Measurements from ENCODE around the gene GYG1.

The GYG1 gene

GRCh38 chr3:149019580-149019979 is 28.2 kb downstream of the GYG1 start:
- no peak for DNase-seq

DNA sequence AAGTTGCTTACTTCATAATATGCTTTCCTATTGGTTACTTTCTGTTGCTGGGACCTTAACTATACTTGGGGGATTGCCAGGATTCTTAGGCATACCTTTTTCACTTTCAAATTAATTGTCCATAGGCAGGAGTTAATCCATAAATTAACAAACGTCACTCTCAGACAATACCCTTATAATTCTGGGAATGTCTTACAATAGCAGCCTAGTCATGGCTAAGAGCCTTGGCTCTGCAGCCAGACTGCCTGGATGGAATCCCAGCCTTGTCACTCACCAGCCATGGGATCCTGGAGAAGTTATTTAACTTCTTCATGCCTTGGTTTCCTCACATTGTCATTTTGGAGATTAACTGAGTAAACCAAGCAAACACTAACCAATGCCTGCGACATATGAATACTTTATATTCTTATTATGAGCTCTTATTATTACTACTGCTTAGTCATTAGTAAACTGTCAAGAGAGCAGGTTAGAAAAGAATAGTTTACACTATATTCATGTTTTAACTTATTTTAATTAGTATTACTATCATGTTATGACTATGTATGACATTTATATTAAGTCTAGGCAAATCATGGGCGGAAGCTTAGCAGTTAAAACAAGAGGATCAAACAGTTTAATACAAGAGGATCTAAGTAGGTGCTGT is 29.0 kb downstream of the GYG1 start:
- DNase-seq: no peak

GRCh38 chr3:149020839-149021252 is 29.5 kb downstream of the GYG1 start:
- DNase-seq: no peak

GRCh38 chr3:149021830-149022229 is 30.5 kb downstream of the GYG1 start:
- no peak for DNase-seq

DNA sequence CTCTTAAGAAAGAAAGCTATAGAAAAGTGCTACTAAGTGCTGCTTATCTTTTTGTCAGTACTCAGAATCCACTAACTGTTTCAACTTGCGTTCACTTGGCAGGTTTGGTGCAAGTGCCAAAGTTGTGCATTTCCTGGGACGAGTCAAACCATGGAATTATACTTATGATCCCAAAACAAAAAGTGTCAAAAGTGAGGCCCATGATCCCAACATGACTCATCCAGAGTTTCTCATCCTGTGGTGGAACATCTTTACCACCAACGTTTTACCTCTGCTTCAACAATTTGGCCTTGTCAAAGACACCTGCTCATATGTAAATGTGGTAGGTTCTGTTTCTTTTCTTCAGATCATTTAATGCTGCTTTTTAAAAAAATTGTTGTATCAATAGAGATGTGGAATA is 32.6 kb downstream of the GYG1 start:
- no peak for DNase-seq

GRCh38 chr3:149026718-149027117 is 35.4 kb downstream of the GYG1 start:
- no peak for DNase-seq

- DNase-seq: no peak
Observed at GRCh38 chr3:149031096-149031495, 39.8 kb downstream of the GYG1 start.

GRCh38 chr3:149037684-149038083 is 46.3 kb downstream of the GYG1 start:
- no peak for DNase-seq

- DNase-seq: no peak
Observed at GRCh38 chr3:149038322-149038721, 47.0 kb downstream of the GYG1 start.

- no peak for DNase-seq
Observed at GRCh38 chr3:149042789-149043386, 51.5 kb downstream of the GYG1 start.

- no peak for DNase-seq
Observed at GRCh38 chr3:149044339-149045083, 53.2 kb downstream of the GYG1 start.

DNA sequence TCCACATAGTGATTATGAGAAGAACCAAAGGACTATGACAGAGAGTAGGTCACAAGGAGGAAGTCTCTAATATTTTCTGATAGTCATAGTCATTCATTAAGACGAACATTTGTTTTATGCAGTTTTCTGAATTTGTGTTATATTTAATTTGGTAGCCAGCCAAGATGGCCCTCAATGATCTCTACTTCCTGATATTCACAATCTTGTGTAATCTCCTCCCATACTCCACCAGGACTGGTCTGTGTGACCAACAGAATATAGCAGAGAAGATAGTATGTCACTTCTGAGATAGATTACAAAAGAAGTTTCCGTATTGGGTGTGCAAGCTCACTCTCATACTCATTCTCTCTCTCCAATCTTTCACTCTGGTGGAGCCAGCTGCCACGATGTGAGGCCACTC is 64.2 kb downstream of the GYG1 start:
- DNase-seq: no peak

DNA sequence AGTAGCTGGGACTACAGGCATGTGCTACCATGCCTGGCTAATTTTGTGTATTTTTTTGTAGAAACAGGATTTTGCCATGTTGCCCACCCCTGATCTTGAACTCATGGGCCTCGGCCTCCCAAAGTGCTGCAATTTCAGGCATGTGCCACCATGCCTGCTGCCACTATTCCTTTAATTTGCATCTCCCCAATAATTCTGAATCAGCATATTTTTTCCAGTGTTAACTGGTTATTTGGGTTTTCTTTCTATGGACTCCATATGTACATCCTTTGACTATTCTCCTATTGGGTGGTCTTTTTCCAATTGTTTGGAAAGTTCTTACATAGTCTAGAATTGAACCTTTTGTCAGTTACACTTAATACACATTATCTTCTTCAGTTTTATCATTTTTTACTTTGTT is 66.9 kb downstream of the GYG1 start:
- no peak for DNase-seq

DNA sequence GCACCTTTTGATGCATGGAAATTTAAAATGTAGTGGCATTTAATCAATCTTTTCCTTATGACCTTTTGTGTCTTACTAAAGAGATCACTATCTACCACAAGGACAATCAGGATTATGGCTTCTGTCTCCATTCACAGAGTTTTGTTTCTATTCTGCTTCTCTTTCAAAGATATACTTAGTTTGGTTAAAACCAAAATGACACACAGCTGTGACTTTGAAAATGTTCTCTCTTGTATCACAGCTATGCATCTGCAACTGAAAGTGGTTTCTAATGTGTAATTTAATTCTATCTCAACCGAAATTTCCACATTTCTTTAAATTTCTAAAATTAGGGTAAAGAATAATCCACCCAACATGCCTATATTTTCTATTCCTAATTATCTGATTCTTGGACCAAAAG is 67.3 kb downstream of the GYG1 start:
- DNase-seq: no peak

DNA sequence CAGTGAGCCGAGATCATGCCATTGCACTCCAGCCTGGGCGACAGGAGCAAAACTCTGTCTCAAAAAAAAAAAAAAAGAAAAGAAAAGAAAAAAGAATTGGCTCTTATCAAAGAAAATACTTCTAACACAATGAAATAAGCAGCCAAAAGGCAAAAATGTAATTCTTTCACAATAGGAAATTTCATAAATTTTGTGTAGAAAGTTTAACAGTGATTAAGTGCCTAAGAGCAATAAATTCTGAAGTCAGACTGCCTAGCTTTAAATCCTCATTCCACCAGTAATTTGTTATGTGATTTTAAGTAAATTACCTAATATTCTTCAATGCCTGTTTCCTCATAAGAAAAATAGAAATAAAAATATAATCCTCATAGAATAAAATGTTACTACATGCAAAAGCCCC is 70.4 kb downstream of the GYG1 start:
- no peak for DNase-seq

DNA sequence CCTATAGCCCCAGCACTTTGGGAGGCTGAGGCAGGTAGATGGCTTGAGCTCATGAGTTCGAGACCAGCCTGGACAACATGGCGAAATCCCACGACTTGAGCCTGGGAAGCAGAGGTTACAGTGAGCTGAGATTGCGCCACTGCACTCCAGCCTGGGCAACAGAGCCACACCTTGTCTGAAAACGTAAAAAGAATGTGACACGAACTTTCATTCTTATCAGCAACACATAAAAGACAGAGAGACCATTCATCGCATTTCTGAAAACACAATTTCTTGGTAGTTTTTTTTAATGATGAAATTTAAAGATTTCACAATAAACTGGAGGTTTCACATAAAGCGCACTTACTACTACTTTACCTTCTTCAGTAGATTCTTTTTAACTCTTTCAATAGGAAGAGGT is 76.5 kb downstream of the GYG1 start:
- DNase-seq: no peak

Measured in activated gamma-delta T cell (primary cell).